H1 (cell line): Measurements from ENCODE around the gene KIAA1671. TPM values are rescaled to one million over a fixed set of nuclear protein-coding genes. Genes with fewer than 3 reads are reported as not detected.
A peak's percentile ranks its signal among the peaks of the same experiment; 100 is the strongest.

Source experiments
- BACH1 ChIP-seq: IDR thresholded peaks from 2 replicates; pipeline ENCODE4 v1.6.1; 2012; ENCODE audit warnings: low read length, improper control_type of control experiment
- CHD7 ChIP-seq: fragments of 300-600 bp; sonication (generic); IDR thresholded peaks from 2 replicates; pipeline ENCODE4 v1.7.1; 2012; ENCODE audit warnings: low read length, moderate library complexity, mild to moderate bottlenecking, inconsistent platforms; ENCODE audit not compliant: insufficient replicate concordance
- CREB1 ChIP-seq: IDR thresholded peaks from 2 replicates; pipeline ENCODE4 v1.6.1; 2012; ENCODE audit warnings: inconsistent platforms
- EGR1 ChIP-seq: IDR thresholded peaks from 2 replicates; pipeline ENCODE4 v1.6.1; 2011; ENCODE audit warnings: low read depth, low read length, borderline replicate concordance
- FOSL1 ChIP-seq: IDR thresholded peaks from 2 replicates; pipeline ENCODE4 v1.6.1; 2011; ENCODE audit warnings: mild to moderate bottlenecking, low read depth, low read length, moderate library complexity; ENCODE audit not compliant: insufficient read depth
- MAFK ChIP-seq: IDR thresholded peaks from 2 replicates; pipeline ENCODE4 v1.6.1; 2012; ENCODE audit warnings: low read depth, mild to moderate bottlenecking, improper control_type of control experiment, low read length
- MAX ChIP-seq: IDR thresholded peaks from 2 replicates; pipeline ENCODE4 v1.6.1; 2012; ENCODE audit warnings: inconsistent platforms
- RNF2 ChIP-seq: fragments of 200-900, 300-1000 bp; sonication (generic); IDR thresholded peaks from 2 replicates; pipeline ENCODE4 v1.7.1; 2016; ENCODE audit warnings: borderline replicate concordance, low read depth, mild to moderate bottlenecking, antibody characterized with exemption, low read length; ENCODE audit not compliant: poor library complexity, severe bottlenecking; ENCODE audit errors: missing control alignments
- SAP30 ChIP-seq: fragments of 300-600 bp; sonication (generic); IDR thresholded peaks from 2 replicates; pipeline ENCODE4 v1.7.1; 2012; ENCODE audit warnings: low read length, moderate library complexity, mild to moderate bottlenecking, inconsistent platforms; ENCODE audit not compliant: insufficient read depth, insufficient replicate concordance
- SIRT6 ChIP-seq: IDR thresholded peaks from one replicate; pipeline ENCODE4 v1.7.1; 2012; ENCODE audit warnings: low read length, inconsistent platforms
- SP1 ChIP-seq: IDR thresholded peaks from 2 replicates; pipeline ENCODE4 v1.6.1; 2011; ENCODE audit warnings: low read depth, low read length
- YY1 ChIP-seq: IDR thresholded peaks from 2 replicates; pipeline ENCODE4 v1.6.1; 2011; ENCODE audit warnings: low read depth, mild to moderate bottlenecking, low read length
- polyA plus RNA-seq, 7 experiments: library from polyadenylated mRNA; depleted of rRNA in 3 of 7; stranded (reverse) in 5 of 7; unstranded in 2 of 7; fragments of >200 nt in 5 of 7; fragments of 200-250 nt in 2 of 7; gene quantifications; 1 replicate in 5 of 7; 2 replicates in 1 of 7; 4 replicates in 1 of 7; pipeline versions ENCODE4 v1.2.1 to v1.2.3, GENCODE V29; 2011 to 2013; ENCODE audit warnings: missing spikeins in 2 of 7, mixed read lengths in 2 of 7
- total RNA-seq: library from RNA; stranded (reverse); fragmentation: NEBNext Ultra II Directional; extraction: Animal tissue kit (Norgen Biotek cat#: 25700); gene quantifications from 2 replicates; pipeline ENCODE4 v1.2.1, GENCODE V29; 2021

KIAA1671 gene
- total and polyA plus RNA-seq, 2 of the 8 experiments (the other 6 are each of a cell fraction or from before 2014, with no cell fraction given), result 6.4 to 23.9 TPM

- TF ChIP-seq CHD7 (no peak), MAFK (no peak), FOSL1 (no peak), SIRT6 (no peak), BACH1 (no peak), YY1 (no peak), CREB1 (no peak), MAX (peak; percentile 61; the same call in 1 of the 2 replicates), EGR1 (no peak), RNF2 (no peak), SP1 (no peak), SAP30 (no peak)
Observed at GRCh38 chr22:24952837-24953383, 394 bp downstream of the KIAA1671 start (continued).
